Ovary (tissue), 9 donors: ENCODE data around the gene ANKRD34B. TPM values are rescaled to one million over a fixed set of nuclear protein-coding genes. Genes with fewer than 3 reads are reported as not detected.

Experiments
- DNase-seq, 5 donors: peaks; one replicate each; pipeline ENCODE4 v3.0.0-alpha.2; 2019 to 2020
- H3K27ac ChIP-seq, 2 donors: fragments of 200-600 bp; one replicate each; pipeline versions ENCODE4 v1.5.1 to v1.8.0; 2019 to 2022
- H3K27me3 ChIP-seq: fragments of 200-600 bp; one replicate; pipeline ENCODE4 v1.8.0; 2022
- H3K36me3 ChIP-seq: fragments of 200-600 bp; sonication (generic); one replicate; pipeline ENCODE4 v1.5.1; 2019
- H3K4me1 ChIP-seq: one replicate; pipeline ENCODE4 v1.8.1; 2013; ENCODE audit warnings: mild to moderate bottlenecking, moderate library complexity; ENCODE audit not compliant: insufficient read depth
- H3K4me3 ChIP-seq: fragments of 200-600 bp; sonication (generic); one replicate; pipeline ENCODE4 v1.5.1; 2017
- H3K9me3 ChIP-seq, 2 donors: fragments of 200-600 bp in 1 of 2; sonication (generic) in 1 of 2; one replicate each; pipeline versions ENCODE4 v1.5.1 to v1.8.1; 2013 to 2019; ENCODE audit warnings: mild to moderate bottlenecking in 1 of 2, moderate library complexity in 1 of 2
- CTCF ChIP-seq, 3 donors: fragments of 450-650 bp in 2 of 3; fragments of 200-600 bp in 1 of 3; IDR thresholded peaks; one replicate each; pipeline versions ENCODE4 v1.5.1 to v1.8.0; 2016 to 2022; ENCODE audit warnings: antibody characterized with exemption in 3 of 3, mild to moderate bottlenecking in 1 of 3
- EP300 ChIP-seq: sonication (generic); formaldehyde crosslinking; IDR thresholded peaks from one replicate; pipeline ENCODE4 v1.6.1; 2017; ENCODE audit warnings: antibody characterized with exemption
- POLR2A ChIP-seq: fragments of 450-650 bp; IDR thresholded peaks from one replicate; pipeline ENCODE4 v1.6.1; 2017; ENCODE audit warnings: antibody characterized with exemption, mild to moderate bottlenecking, moderate library complexity
- WGBS, 3 donors: extraction: QIAGEN DNeasy Blood & Tissue Kit in 1 of 3; methylation state at CpG; one replicate each; pipeline versions ENCODE4 v1.1.5 to v1.1.7; 2013 to 2017; 5-methylcytosine and 5-hydroxymethylcytosine counted together
- intact Hi-C, 4 donors: fragments of 100-400 bp; cut with DNase I; formaldehyde crosslinking; loops; one replicate each; pipeline versions ENCODE4 v1.11.0 to v1.15.1; 2022 to 2023
- polyA plus RNA-seq, 2 donors: library from polyadenylated mRNA; stranded (reverse); fragments of 200-250 nt in 1 of 2; fragments of 350-450 nt in 1 of 2; fragmentation: Illumina TruSeq in 1 of 2; extraction: RNeasy Lipid Tissue Mini Kit (QIAGEN cat#74804) in 1 of 2; gene quantifications; one replicate each; pipeline ENCODE4 v1.2.3, GENCODE V29; 2013 to 2014
- total RNA-seq, 7 donors: library from RNA; depleted of rRNA in 2 of 7; stranded (reverse); fragments of >200 nt in 2 of 7; fragmentation: NEBNext Ultra II Directional in 3 of 7; extraction: Animal tissue kit (Norgen Biotek cat#: 25700) in 3 of 7; gene quantifications; one replicate each; pipeline versions ENCODE4 v1.1.0 to v1.2.4, GENCODE V29; 2016 to 2023
- donor health status: DM: no; HTN: no; CAD: no; lungs with moderate emphysema.
- donor health status: DM: no; HTN: no; CAD: no.
- donor health status: Bipolar disorder and iron deficiency.
- donor health status: DM: yes; HTN: yes; CAD: no.
- donor health status: DM: no; HTN: no; CAD: no.
- donor health status: DM: yes; HTN: yes; CAD: no.

Gene ANKRD34B
- total and polyA plus RNA-seq, 9 donors = under 0.01 to 0.36 TPM; not detected in 7

DNA sequence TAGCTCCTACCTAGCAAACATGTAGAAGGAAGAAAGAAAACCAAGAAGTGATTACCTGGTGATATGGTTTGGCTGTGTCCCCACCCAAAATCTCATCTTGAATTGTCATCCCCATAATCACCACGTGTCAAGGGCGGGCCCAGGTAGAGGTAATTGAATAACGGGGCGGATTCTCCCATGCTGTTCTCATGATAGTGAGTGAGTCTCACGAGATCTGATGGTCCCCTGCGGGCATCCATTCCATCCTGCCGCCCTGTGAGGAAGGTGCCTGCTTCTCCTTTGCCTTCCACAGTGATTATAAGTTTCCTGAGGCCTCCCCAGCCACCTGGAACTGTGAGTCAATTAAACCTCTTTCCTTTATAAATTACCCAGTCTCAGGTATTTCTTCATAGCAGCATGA is 27.4 kb upstream of the ANKRD34B start:
- no peaks in the 10 kb centered on the region for H3K9me3 ChIP-seq
- WGBS, 3 donors = 60 to 70% (median 63%) methylated on average over 7 of the region's 7 CpGs
- H3K27ac ChIP-seq = no peak overlapping the region
- no peaks in the 10 kb centered on the region for H3K36me3 ChIP-seq
- no peaks in the 10 kb centered on the region for H3K4me1 ChIP-seq
- DNase-seq = no peak
- intact Hi-C loops = no loop called here
- H3K27me3 ChIP-seq = no peaks in the 10 kb centered on the region
- no peak overlapping the region for H3K4me3 ChIP-seq
- no peak for TF ChIP-seq POLR2A
- no peak for TF ChIP-seq CTCF (IDR thresholded peaks at IDR 0.05)
- no peak for TF ChIP-seq EP300

- H3K36me3 ChIP-seq = no peaks in the 10 kb centered on the region
- no peaks in the 10 kb centered on the region for H3K4me1 ChIP-seq
- intact Hi-C loops = no loop called here
- no peak overlapping the region for H3K27ac ChIP-seq
- TF ChIP-seq POLR2A = no peak
- no peak for TF ChIP-seq EP300
- TF ChIP-seq CTCF (IDR thresholded peaks at IDR 0.05) = no peak
- DNase-seq = no peak
- no peaks in the 10 kb centered on the region for H3K27me3 ChIP-seq
- no peak overlapping the region for H3K4me3 ChIP-seq
- WGBS, 3 donors = 88 to 93% (median 91%) methylated on average over 2 of the region's 2 CpGs
- no peaks in the 10 kb centered on the region for H3K9me3 ChIP-seq
Observed at GRCh38 chr5:80594810-80595209, 24.7 kb upstream of the ANKRD34B start.

DNA sequence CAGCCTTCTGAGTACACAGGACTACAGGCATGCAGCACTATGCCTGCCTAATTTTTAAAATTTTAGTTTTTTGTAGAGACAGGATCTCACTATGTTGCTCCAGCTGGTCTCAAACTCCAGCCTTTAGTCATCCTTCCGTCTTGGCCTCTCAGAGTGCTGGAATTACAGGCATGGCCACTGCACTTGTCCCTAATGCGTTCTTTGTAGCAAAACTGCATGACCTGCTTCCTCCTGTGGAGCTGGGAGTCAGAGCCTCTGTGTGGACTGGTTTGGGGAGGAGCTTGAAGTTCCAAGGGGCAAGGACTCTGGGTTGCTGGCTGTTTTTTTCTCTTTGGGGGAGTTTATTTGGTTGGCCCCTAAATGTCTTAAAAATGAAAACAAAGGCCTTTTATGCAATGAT is 22.7 kb upstream of the ANKRD34B start:
- DNase-seq = no peak
- 77 to 80% (median 78%) methylated on average over 2 of the region's 2 CpGs for WGBS, 3 donors
- no peak for TF ChIP-seq POLR2A
- no peak for TF ChIP-seq EP300
- TF ChIP-seq CTCF (IDR thresholded peaks at IDR 0.05) = no peak
- intact Hi-C loops = no loop called here
- no peak overlapping the region for H3K27ac ChIP-seq
- H3K27me3 ChIP-seq = no peaks in the 10 kb centered on the region
- no peaks in the 10 kb centered on the region for H3K9me3 ChIP-seq
- H3K4me3 ChIP-seq = no peak overlapping the region
- H3K36me3 ChIP-seq = no peaks in the 10 kb centered on the region
- no peaks in the 10 kb centered on the region for H3K4me1 ChIP-seq

- intact Hi-C loops = no loop called here
- WGBS, 3 donors = 17 to 54% (median 23%) methylated on average over 1 of the region's 1 CpG
- Histone ChIP-seq H3K4me1 (no peaks in the 10 kb centered on the region), H3K9me3 (no peaks in the 10 kb centered on the region), H3K4me3 (no peak overlapping the region), H3K36me3 (no peaks in the 10 kb centered on the region), H3K27ac (no peak overlapping the region), H3K27me3 (no peaks in the 10 kb centered on the region)
- no peak for TF ChIP-seq CTCF (IDR thresholded peaks at IDR 0.05)
- no peak for TF ChIP-seq EP300
- TF ChIP-seq POLR2A = no peak
- no peak for DNase-seq
Observed at GRCh38 chr5:80592105-80592504, 22.0 kb upstream of the ANKRD34B start.

DNA sequence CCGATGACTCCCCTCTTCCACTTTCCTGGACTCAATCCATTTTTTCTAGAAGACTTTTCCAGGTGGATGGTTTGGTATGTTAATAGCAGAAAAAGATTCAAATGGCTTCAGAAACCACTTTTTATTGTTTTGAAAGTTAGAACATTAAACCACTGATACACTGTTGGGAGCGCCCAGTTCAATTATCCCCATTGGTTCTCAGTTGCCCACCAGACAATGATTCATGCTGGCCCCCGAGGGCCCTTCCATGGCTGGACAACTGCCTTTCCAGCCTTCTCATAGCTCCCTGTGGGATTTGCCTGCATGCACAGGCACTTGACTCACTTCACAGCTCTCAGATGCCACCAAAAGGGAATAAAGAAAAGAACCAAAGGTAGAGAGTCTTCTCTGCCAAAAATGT is 21.3 kb upstream of the ANKRD34B start:
- no peak for DNase-seq
- no peak overlapping the region for H3K27ac ChIP-seq
- no peaks in the 10 kb centered on the region for H3K9me3 ChIP-seq
- no peaks in the 10 kb centered on the region for H3K36me3 ChIP-seq
- H3K4me3 ChIP-seq = no peak overlapping the region
- H3K4me1 ChIP-seq = no peaks in the 10 kb centered on the region
- intact Hi-C loops = no loop called here
- H3K27me3 ChIP-seq = no peaks in the 10 kb centered on the region
- no peak for TF ChIP-seq POLR2A
- TF ChIP-seq CTCF (IDR thresholded peaks at IDR 0.05) = no peak
- no peak for TF ChIP-seq EP300
- 83 to 89% (median 88%) methylated on average over 3 of the region's 3 CpGs for WGBS, 3 donors
